ENCODE results near the gene CAMKV. TPM values are rescaled to one million over a fixed set of nuclear protein-coding genes. Genes with fewer than 3 reads are reported as not detected.
"Not testable (repeated sequence)": the region's sequence is repeated elsewhere in the genome, so short reads cannot be mapped to it uniquely, and the experiment has no call there.

The CAMKV gene
- total RNA-seq, 1 donor from 2014 or later = not detected

- no peak for DNase-seq (ENCODE audit: low read depth)
- H3K36me3 ChIP-seq (ENCODE audit: control insufficient read depth, insufficient read depth, low read length) = peaks cover 2% of the 10 kb centered on the region
- H3K4me3 ChIP-seq (ENCODE audit: low read depth, low read length) = no peak overlapping the region
- no peaks in the 10 kb centered on the region for H3K27me3 ChIP-seq (ENCODE audit: control insufficient read depth, insufficient read depth, low read length)
- peak; percentile 50 for TF ChIP-seq CTCF (IDR thresholded peaks at IDR 0.05; ENCODE audit: insufficient read depth, low read length, poor library complexity, severe bottlenecking)
These were observed 28.5 kb downstream of the CAMKV start for GRCh38 chr3:49841126-49841696.

- TF ChIP-seq CTCF (IDR thresholded peaks at IDR 0.05; ENCODE audit: insufficient read depth, low read length, poor library complexity, severe bottlenecking) = no peak
- H3K27me3 ChIP-seq (ENCODE audit: control insufficient read depth, insufficient read depth, low read length) = no peaks in the 10 kb centered on the region
- no peak for DNase-seq (ENCODE audit: low read depth)
- H3K36me3 ChIP-seq (ENCODE audit: control insufficient read depth, insufficient read depth, low read length) = peaks cover 2% of the 10 kb centered on the region
- H3K4me3 ChIP-seq (ENCODE audit: low read depth, low read length) = no peak overlapping the region
These were observed 29.3 kb downstream of the CAMKV start for GRCh38 chr3:49840388-49840787.

GRCh38 chr3:49839193-49839809 is 30.4 kb downstream of the CAMKV start:
- Histone ChIP-seq H3K36me3 (ENCODE audit: control insufficient read depth, insufficient read depth, low read length) (peaks cover 2% of the 10 kb centered on the region), H3K27me3 (ENCODE audit: control insufficient read depth, insufficient read depth, low read length) (no peaks in the 10 kb centered on the region), H3K4me3 (ENCODE audit: low read depth, low read length) (no peak overlapping the region)
- peak; percentile 29 for DNase-seq (ENCODE audit: low read depth)
- TF ChIP-seq CTCF (IDR thresholded peaks at IDR 0.05; ENCODE audit: insufficient read depth, low read length, poor library complexity, severe bottlenecking) = peak; percentile 82

GRCh38 chr3:49831341-49831740 is 38.4 kb downstream of the CAMKV start:
- TF ChIP-seq CTCF (IDR thresholded peaks at IDR 0.05; ENCODE audit: insufficient read depth, low read length, poor library complexity, severe bottlenecking) = no peak
- no peak overlapping the region for H3K4me3 ChIP-seq (ENCODE audit: low read depth, low read length)

GRCh38 chr3:49826016-49826415 is 43.7 kb downstream of the CAMKV start:
- Histone ChIP-seq H3K36me3 (ENCODE audit: control insufficient read depth, insufficient read depth, low read length) (no peaks in the 10 kb centered on the region), H3K27me3 (ENCODE audit: control insufficient read depth, insufficient read depth, low read length) (no peaks in the 10 kb centered on the region), H3K4me3 (ENCODE audit: low read depth, low read length) (no peak overlapping the region)
- DNase-seq (ENCODE audit: low read depth) = no peak
- TF ChIP-seq CTCF (IDR thresholded peaks at IDR 0.05; ENCODE audit: insufficient read depth, low read length, poor library complexity, severe bottlenecking) = no peak

More at GRCh38 chr3:49831341-49831740, 38.4 kb downstream of the CAMKV start:
- no peaks in the 10 kb centered on the region for H3K36me3 ChIP-seq (ENCODE audit: control insufficient read depth, insufficient read depth, low read length)
- no peak for DNase-seq (ENCODE audit: low read depth)
- H3K27me3 ChIP-seq (ENCODE audit: control insufficient read depth, insufficient read depth, low read length) = no peaks in the 10 kb centered on the region

- not testable (repeated sequence) for H3K36me3 ChIP-seq (ENCODE audit: control insufficient read depth, insufficient read depth, low read length); DNase-seq (ENCODE audit: low read depth); H3K27me3 ChIP-seq (ENCODE audit: control insufficient read depth, insufficient read depth, low read length); H3K4me3 ChIP-seq (ENCODE audit: low read depth, low read length)
These were observed 46.6 kb downstream of the CAMKV start for GRCh38 chr3:49823131-49823530.

Measured in kidney epithelial cell (primary cell).